GM12878 (cell line): ENCODE data around the gene PHEX.

Experiments used
- MYC ChIP-seq: IDR thresholded peaks from 2 replicates; pipeline ENCODE4 v1.6.1; 2011; ENCODE audit warnings: mild to moderate bottlenecking, low read length, moderate library complexity, inconsistent platforms; ENCODE audit not compliant: insufficient read depth, insufficient replicate concordance, insufficient read length, severe bottlenecking
- NFIC ChIP-seq: IDR thresholded peaks from 2 replicates; pipeline ENCODE4 v1.6.1; 2012; ENCODE audit warnings: low read depth, mild to moderate bottlenecking, inconsistent platforms, low read length, moderate library complexity
- POLR2A ChIP-seq: IDR thresholded peaks from 2 replicates; pipeline ENCODE4 v1.6.1; 2011; ENCODE audit warnings: low read depth, mild to moderate bottlenecking, low read length
- RCOR1 ChIP-seq: conservative IDR thresholded peaks from 2 replicates; pipeline ENCODE4 v1.6.1; 2012; ENCODE audit warnings: low read depth, low read length, improper control_type of control experiment
- SIN3A ChIP-seq: IDR thresholded peaks from 2 replicates; pipeline ENCODE4 v1.6.1; 2012; ENCODE audit warnings: low read depth, low read length, improper control_type of control experiment
- TBL1XR1 ChIP-seq: IDR thresholded peaks from 2 replicates; pipeline ENCODE4 v1.6.1; 2012; ENCODE audit warnings: low read depth, low read length, improper control_type of control experiment
- TF ChIP-seq, protein P1 (sequence below): fragments of 450-650 bp; IDR thresholded peaks from 2 replicates; pipeline ENCODE4 v1.6.1; 2016; ENCODE audit warnings: mild to moderate bottlenecking
- TF ChIP-seq, protein P2 (sequence below): fragments of 450-650 bp; IDR thresholded peaks from 2 replicates; pipeline ENCODE4 v1.6.1; 2017; ENCODE audit warnings: mild to moderate bottlenecking, moderate library complexity
- TF ChIP-seq, protein P3 (sequence below): IDR thresholded peaks from 2 replicates; pipeline ENCODE4 v1.6.1; 2012; ENCODE audit warnings: mild to moderate bottlenecking, low read depth, low read length

DNA sequence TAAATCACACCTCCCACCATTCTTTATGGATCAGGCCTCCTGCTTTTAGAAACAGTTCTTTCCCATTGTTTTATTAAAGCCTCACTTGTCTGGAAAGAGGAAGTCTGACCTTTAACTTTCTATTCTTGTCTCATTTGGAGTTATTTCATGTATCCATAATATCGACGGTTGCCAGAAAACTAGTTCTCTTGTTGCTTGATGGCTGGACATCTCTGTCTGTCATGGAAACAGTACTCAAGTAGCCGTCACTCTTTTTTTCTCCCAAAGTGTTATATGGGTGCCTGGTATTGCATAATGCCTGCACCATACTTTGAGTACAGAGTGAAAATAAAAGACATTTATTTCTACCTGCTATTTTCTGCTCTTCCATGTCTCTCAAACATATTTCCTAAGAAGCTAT is 61.4 kb downstream of the PHEX start:
- TF ChIP-seq MYC (no peak), RCOR1 (no peak), SIN3A (no peak), POLR2A (no peak), NFIC (no peak), TBL1XR1 (no peak)
- TF ChIP-seq, protein P1, sequence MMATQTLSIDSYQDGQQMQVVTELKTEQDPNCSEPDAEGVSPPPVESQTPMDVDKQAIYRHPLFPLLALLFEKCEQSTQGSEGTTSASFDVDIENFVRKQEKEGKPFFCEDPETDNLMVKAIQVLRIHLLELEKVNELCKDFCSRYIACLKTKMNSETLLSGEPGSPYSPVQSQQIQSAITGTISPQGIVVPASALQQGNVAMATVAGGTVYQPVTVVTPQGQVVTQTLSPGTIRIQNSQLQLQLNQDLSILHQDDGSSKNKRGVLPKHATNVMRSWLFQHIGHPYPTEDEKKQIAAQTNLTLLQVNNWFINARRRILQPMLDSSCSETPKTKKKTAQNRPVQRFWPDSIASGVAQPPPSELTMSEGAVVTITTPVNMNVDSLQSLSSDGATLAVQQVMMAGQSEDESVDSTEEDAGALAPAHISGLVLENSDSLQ: no peak
- TF ChIP-seq, protein P2, sequence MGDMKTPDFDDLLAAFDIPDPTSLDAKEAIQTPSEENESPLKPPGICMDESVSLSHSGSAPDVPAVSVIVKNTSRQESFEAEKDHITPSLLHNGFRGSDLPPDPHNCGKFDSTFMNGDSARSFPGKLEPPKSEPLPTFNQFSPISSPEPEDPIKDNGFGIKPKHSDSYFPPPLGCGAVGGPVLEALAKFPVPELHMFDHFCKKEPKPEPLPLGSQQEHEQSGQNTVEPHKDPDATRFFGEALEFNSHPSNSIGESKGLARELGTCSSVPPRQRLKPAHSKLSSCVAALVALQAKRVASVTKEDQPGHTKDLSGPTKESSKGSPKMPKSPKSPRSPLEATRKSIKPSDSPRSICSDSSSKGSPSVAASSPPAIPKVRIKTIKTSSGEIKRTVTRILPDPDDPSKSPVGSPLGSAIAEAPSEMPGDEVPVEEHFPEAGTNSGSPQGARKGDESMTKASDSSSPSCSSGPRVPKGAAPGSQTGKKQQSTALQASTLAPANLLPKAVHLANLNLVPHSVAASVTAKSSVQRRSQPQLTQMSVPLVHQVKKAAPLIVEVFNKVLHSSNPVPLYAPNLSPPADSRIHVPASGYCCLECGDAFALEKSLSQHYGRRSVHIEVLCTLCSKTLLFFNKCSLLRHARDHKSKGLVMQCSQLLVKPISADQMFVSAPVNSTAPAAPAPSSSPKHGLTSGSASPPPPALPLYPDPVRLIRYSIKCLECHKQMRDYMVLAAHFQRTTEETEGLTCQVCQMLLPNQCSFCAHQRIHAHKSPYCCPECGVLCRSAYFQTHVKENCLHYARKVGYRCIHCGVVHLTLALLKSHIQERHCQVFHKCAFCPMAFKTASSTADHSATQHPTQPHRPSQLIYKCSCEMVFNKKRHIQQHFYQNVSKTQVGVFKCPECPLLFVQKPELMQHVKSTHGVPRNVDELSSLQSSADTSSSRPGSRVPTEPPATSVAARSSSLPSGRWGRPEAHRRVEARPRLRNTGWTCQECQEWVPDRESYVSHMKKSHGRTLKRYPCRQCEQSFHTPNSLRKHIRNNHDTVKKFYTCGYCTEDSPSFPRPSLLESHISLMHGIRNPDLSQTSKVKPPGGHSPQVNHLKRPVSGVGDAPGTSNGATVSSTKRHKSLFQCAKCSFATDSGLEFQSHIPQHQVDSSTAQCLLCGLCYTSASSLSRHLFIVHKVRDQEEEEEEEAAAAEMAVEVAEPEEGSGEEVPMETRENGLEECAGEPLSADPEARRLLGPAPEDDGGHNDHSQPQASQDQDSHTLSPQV: no peak
- TF ChIP-seq, protein P3, sequence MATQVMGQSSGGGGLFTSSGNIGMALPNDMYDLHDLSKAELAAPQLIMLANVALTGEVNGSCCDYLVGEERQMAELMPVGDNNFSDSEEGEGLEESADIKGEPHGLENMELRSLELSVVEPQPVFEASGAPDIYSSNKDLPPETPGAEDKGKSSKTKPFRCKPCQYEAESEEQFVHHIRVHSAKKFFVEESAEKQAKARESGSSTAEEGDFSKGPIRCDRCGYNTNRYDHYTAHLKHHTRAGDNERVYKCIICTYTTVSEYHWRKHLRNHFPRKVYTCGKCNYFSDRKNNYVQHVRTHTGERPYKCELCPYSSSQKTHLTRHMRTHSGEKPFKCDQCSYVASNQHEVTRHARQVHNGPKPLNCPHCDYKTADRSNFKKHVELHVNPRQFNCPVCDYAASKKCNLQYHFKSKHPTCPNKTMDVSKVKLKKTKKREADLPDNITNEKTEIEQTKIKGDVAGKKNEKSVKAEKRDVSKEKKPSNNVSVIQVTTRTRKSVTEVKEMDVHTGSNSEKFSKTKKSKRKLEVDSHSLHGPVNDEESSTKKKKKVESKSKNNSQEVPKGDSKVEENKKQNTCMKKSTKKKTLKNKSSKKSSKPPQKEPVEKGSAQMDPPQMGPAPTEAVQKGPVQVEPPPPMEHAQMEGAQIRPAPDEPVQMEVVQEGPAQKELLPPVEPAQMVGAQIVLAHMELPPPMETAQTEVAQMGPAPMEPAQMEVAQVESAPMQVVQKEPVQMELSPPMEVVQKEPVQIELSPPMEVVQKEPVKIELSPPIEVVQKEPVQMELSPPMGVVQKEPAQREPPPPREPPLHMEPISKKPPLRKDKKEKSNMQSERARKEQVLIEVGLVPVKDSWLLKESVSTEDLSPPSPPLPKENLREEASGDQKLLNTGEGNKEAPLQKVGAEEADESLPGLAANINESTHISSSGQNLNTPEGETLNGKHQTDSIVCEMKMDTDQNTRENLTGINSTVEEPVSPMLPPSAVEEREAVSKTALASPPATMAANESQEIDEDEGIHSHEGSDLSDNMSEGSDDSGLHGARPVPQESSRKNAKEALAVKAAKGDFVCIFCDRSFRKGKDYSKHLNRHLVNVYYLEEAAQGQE: no peak
